HG03060 (cell line): ENCODE measurements around the gene BAG5.

Experiments
- ATAC-seq: cut with Tn5 transposase; IDR thresholded peaks from one replicate; pipeline ENCODE4 v1.9.1; 2021; ENCODE audit warnings: low read depth, moderate number of reproducible peaks; ENCODE audit not compliant: unreplicated experiment

BAG5 gene

DNA sequence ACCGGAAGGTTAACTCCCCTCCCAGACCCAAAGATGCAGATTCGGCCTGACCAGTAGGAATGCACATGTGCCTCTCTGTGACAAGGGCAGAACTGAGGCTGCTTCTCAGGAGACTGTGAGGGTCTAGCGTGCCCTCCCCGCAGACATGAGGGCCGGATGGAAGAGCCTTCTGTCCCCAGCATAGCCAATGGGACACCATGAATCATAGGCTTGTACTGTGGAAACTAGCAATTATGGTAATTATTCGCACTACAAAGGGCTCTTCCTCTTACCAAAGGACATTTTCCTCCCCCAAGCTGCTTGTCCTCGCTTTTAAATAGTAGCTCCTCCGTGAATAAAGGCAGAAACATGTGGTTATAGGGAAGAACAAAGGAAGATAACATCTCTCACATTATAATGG lies 6.5 kb upstream of the BAG5 start:
- ATAC-seq, result no peak

DNA sequence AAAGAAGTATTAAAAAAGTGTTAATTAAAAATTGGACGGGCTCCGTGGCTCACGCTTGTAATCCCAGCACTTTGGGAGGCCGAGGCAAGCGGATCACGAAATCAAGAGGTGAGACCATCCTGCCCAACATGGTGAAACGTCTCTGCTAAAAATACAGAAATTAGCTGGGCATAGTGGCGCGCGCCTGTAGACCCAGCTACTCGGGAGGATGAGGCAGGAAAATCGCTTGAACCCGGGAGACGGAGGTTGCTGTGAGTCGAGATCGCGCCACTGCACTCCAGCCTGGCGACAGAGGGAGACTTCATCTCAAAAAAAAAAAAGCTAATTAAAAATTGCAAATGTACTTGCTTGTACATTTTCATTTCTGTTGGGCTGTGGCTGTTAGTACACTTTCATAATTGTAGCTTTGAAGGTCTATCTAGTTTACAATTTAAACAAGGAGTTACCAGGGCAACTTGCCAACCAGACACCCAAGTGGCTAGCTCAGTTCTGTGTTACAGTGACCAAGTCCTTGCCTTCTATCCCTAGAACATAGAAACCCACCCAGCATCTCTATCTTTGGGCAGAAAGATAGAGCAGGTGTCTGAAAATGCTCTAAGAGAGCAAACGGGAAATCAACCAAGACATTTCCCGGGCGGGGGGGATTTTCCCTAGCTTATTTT lies 1.5 kb upstream of the BAG5 start:
- ATAC-seq, result no peak

DNA sequence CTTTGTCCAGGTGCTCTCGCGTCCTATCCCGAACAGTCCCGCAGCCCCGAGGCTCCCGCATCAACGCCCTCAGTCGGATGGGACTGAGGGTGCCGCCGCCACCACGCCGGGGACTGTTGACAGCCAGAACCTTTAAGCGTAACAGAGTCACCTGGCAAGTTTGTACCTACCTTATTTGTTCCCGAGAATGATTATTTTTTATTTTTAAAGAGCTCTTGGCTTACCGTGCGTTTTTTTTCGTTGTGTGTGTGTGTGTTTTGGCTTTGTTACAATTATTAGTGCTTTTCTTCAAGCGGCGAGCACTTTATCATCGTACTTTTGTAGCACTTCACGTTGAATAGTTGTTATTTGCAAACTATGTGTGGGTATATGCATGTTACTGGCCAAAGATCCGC lies 766 bp upstream of the BAG5 start:
- ATAC-seq, result no peak

DNA sequence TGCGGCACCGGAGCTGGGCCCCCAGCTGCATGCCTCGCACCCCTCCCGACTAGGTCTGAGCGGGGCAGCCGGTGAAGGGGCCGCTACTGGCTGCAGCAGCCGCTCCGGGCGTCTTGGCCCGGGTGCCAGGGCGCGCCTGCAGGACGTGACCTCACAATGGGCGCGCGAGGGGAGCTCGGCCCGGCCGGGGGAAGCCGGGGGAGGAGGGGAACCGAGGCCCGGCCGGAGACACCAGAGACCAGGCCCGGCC lies 353 bp downstream of the BAG5 start:
- ATAC-seq, result no peak

DNA sequence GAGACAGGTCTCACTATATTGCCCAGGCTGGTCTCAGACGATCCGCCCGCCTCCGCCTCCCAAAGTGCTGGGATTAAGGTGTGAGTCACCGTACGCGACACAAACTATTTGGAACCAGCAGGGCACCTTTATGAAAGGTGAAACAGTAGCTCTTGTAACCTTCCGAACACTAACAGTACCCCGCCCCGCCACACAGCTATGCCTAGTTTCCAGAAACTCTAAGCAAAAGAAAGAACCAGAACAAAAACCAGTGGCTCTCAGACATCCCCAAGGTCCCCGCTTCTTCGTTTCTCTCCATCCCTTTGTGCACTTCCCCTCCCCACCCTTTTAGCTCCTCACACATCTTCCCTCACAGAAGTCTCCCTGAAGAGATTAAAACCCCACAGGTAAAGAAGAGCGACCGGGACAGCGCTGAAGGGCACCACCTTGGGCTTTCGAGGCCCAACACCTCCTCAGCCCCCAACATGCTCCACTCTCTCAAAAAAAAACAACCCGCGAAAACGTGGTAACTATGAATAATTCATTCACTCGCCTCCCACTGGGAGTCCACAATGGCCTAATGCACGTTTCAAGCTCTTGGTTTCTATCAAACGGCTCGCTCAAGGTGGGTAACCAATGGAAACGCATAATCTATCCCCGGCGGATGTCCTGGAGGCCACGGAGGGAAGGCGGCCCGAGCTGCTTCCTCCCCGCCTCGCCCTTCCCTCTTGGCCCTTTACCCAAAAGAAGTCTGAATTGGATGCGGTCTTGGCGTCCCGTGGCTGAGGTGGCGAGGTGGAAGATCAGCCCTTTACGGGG lies 877 bp downstream of the BAG5 start:
- ATAC-seq, result no peak

DNA sequence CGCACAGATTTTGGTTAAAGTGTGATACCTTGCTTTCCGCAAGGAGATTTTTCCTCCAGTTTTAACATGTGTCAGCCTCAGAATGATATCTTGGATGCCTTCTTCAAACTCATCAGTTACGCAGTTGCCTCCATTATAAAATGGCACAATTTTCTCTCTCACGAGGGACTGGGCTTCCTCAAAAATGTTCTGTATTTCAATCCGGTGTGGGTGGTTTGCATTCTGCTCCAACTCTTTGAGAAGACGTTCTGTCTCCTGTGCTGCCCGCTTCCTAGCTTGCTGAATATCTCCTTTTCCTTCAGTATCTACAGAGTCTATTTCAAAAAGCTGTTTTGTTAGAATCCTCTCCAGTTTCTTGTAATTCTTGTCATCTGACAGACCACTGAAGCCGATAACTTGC lies 1.8 kb downstream of the BAG5 start:
- ATAC-seq, result no peak

DNA sequence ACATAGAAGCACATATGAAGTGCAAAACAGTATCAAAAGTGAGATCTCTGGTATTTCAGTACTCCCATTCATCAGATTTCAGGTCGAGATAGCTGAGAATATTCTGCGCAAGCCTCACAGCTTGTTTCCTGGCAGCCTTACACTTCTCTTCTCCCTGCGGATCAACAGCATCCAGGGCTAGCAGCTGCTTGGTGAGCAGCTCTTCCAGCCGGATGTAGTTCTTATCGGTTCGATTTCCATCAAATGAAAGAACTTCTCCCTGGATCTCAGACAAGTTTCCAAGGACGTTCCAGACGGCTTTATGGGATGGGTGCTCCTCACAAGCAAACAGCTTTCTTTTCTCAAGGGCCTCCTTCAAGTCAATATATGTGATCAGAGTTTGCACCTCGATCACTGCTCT lies 2.7 kb downstream of the BAG5 start:
- no peak for ATAC-seq

DNA sequence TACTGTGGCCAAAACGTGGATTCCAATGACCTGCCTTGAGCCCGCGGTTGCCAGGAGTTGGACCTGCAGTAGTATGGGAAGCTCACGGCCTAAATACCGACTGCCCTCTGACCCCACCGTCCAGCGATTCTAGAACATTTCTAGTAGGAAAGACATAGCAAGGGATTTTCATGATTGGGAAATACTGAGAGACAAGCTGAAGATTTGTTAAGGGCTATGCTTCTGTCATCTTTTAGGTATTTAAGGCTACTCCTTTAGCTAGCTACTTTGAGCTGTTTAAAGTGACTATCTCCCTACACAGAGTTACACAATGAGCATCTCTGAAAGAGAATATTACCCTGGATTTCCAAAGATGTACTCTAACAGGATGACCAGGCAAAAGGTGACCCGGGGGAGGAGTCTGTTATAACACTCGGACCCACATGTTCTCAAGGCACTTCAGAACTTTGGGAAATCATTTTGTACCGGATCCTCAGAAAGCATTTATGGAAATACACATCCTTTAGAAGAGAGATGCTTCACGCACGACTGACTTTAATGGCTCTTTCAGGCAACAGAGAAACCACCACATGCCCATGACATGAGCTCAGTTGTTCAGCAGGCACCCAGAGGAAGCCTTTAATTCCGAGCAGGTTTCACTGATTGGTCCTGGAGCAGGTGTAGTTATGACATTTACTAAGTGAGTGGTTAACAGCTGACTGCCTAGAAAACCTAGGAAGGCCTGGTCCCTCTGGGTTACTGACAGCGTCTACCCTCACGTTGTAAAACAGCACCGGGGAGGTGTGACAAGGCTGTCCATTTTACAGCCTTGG lies 4.2 kb downstream of the BAG5 start:
- no peak for ATAC-seq

DNA sequence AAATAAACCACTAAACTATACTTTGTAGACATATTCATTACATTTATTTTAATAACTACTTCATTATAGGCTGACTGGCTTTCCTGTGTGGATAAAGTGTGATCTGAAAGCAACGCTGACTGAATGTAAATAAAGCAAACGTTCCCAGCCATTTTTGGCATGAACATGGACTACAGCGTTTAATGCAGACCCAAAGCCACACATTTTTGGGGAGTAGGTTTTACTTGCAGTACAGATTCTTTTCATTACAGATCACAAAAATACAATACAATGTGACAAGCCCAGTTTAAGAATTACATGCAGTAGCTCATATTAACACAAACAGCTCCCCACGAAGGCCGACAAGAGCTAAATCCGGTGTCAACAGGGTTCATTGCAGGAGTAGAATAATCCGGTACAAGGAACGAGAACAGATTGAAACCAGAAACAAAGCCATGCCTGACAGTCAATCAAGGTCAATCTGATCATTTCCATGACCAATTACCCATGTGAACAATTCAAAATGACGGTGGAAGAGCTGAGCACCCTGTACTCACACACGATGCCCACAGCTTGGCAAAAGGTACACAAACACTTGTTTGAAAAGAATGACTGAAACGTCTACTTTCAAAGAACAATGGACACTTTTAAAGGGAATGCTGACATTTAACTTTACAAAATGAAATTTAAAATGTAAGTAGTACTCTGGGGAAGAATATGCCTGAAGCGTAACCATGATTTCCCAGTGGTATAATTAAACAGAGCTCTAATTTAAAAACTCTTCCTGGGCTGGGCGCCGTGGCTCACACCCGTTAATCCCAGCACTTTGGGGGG lies 5.3 kb downstream of the BAG5 start:
- ATAC-seq, result no peak

DNA sequence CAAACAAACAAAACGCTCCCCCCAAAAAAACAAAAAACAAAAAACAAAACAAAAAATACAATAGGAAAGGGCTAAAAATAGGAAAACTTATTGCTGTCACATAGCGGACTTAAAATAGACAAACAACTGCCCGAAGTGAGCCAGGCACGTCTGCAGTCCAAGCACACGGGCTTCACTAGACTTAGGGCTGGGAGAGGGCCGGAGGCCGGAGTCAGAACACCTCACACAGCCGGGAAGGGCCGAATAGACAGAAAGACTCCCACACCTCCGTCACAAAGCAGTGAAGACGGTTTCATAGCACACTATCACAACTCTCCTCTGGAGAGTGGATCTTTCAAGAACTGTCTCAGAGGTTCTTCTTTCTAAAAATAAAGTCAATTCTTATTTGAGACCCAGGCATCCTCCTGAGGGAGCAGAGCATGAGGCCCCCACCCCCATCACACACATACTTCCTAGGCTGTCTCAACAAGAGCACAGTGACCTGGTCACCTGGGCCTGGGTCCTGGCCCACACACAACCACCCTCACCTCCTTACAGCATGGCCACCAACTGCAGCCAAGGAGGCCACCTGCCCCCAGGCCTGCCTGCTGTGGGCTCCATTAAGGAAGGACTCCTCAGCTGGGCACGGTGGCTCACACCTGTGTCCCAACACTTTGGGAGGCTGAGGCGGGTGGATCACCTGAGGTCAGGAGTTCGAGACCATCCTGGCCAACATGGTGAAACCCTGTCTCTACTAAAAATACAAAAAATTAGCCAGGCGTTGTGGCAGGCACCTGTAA lies 6.7 kb downstream of the BAG5 start:
- no peak for ATAC-seq

DNA sequence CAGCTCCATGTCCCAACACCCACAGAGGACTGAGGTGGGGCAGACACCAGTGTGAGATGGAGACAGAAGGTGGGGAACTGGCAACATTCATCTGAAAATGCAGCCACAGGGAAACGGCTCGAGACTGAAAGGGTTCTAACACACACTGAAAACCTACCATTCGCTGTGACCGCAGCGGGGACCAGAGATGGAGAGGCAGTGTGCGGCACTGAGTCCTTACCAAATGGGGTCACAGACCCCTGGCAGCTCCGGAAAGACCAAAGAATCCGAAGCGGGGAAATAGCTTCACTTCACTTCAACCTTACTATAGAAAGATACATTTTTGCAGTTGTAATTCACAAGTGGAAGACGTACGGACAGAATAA lies 9.6 kb downstream of the BAG5 start:
- no peak for ATAC-seq

DNA sequence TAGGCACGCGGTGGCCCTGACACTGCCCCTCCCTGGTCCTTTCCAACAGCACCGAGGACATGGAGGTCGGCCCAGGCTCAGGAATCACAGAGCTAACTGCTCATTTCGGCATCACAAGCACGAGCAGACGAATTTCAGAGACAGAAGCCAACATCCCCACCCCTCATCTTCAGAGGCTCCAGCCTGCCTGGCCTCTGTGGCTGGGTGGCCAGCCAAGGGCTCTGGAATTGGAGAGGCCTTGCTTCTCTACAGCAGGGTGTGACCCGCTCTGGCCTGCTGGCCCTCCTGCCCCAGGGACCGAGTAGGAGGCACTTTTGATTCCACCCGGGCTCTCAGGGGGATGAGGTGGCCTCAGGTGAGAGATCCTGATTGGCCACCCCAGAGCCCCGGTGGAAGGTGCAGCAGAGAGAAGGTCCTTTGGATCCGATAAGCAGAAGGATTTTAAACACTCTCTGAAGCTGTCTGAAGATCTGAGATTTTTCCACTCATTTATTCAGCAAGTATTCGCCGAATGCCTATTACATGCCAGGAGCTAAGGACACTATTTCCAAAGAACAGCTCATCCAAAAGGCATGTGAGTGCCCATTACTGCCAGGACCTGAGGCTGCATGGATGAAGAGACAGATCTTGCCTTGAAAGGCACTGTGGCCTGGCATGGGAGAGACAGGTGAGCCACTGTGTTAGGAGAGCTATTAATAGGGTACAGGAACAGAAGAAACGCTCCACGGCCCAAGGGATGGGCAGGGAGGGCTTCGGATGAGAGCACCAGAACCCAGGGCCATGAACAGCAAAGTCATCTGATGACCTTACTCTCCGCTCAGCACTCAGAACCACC lies 10.2 kb downstream of the BAG5 start:
- ATAC-seq, result no peak

DNA sequence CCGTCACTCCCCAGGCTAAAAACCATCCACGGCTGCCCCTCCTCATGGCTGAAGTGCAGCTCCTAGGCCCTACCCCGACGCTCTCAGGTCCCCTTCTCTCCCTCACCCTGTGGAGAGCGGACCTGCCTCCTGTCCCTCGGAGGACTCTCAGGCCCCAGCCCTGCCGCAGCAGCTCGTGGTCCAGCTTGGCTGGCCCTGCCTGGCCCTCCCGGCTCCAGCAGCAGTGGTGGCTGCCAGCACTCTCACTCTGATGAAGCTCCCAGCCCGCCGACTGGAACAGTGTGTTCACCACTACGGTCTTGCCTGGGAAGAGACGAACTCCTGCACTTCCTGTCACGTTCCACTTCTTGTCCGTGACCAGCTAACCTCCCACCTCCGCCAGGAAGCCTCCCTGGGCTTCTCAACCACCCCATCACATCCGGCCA lies 11.1 kb downstream of the BAG5 start:
- ATAC-seq, result no peak

DNA sequence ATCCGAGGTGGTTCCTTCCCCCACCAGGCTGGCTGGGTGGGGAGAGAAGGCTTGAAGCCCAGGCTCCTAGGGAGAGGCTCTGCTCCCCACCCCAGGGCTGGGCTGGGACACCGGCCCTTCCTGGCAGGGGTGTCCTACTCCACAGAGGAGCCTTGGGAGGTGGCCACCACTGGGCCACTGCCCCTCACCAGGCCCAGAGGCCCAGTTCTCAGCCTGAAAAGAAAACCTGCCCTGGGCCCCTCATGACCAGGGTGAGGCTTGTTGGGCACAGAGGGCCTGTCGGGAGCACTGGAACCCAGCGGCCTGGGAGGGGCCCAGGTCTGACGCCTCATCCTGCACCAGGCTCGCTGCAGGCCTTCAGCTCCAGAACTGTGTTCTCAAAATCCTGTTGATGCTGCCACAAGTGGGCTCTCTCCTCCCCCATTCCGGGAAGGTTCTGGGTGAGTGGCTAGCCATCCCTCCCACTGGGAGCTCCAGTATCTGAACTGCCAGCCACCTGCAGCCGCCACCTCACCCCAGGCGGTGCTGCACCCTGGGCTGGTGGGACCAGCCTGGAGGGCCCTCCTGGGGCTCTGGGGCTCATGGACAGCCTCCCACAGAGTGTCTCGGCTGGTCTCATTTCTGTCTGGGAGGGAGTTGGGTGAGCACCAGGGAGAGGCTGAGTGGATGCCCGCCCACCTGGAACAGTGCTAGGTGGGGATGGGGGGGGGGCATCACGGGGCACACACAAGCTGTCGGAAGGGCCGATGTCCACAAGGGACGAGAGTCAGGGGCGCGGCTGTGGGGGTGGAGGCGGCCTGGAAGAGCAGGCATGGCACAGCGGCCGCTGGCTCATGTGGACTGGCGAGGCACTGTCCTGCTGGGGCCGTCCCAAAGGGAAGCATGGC lies 11.8 kb downstream of the BAG5 start:
- no peak for ATAC-seq

DNA sequence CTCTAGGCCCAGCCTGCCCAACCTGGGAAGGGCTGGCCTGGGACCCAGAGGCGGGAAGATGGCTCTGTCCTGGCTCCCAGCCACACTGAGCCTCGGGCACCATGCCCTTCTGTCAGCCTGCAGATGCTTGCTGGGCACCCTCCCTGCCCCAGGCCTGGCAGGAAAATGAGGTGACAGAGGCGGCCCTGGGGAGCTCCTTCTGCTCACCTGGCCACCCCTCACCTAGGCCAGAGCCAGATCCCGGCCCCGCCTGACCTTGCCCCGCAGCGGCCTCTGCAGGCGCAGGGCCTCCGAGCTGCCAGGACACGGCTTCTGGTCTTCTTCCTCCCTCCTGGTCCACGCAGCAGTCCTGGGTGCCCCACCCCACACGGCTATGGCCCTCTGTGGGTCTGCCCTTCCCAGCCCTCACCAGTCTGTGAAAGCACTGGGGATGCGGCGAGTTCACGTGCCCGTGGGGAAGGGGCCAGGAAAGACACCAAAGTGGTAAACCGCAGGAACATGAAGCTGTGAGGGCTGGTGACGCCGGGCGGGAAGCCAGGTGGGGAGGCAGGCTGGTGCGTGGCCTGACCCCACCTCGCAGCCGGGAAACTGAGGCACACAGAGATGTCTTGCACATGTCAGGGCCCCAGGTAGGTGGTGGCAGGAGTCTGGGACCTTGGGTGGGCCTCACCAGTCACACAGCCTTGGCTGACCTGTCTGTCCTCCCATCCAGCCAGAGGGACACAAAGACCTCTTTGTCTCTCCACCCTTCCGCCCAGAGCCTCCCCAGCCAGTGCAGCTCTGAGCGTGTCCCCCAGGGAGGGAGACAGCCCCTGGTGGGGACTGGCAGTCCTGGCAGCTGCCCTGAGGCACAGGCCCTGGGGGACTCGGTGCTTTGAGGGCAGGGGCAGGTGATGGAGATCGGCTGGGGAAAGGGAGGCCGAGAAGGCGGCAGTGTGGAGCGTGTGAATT lies 12.8 kb downstream of the BAG5 start:
- no peak for ATAC-seq

DNA sequence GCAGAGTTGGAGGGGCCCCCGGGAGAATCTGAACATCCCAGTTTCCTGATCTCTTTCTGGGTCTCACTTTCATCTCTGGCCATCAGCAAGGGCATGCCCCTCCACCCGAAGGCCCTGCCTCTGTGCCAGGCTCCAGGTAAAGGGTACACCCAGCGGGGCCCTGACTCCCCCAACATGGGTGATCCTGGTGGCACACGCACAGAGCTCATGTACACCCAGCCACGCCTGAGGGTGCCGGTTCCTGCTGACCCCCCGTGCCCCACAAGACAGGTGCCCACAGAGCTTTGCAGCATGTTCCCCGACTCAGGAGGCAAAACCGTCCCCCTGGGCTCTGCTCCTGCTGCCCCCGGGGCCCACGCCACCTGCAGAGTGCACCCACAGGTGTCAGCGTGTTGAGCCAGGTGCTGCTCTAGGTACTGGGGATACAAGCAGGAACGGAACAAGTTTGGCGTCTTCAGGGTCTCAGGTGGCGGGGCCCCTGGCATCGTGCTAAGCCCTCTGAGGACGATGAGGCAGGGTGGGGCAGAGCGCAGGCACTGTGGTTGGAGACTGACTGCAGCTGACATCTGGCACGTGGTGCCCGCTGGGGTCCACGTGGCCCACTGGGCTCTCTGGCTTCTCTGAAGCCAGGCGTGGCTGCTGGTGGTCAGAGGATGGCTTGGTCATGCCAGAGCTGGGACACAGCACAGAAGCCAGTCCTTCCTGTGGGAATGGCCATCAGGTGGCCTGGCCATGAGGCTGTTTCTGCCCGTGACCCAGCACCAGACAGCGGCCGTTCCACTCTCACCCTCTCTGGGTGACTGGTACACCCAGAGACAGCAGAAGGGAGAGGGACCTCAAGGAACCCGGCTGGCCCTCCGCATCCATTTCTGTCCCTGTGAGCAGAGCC lies 13.8 kb downstream of the BAG5 start:
- no peak for ATAC-seq
